ENCODE measurements around the gene SH3BP5. TPM values are rescaled to one million over a fixed set of nuclear protein-coding genes. Genes with fewer than 3 reads are reported as not detected.
A peak's percentile ranks its signal among the peaks of the same experiment; 100 is the strongest.

SH3BP5 gene
- total RNA-seq, 2 donors from 2014 or later = 5.5 to 9.3 TPM

- Histone ChIP-seq H3K4me1 (no peaks in the 10 kb centered on the region), H3K9ac (ENCODE audit: low read depth in 2 of 2, low read length in 2 of 2) (no peak overlapping the region), H3K9me3 (no peaks in the 10 kb centered on the region), H3K27me3 (no peaks in the 10 kb centered on the region), H3K36me3 (no peaks in the 10 kb centered on the region), H3K4me3 (no peak overlapping the region), H3K27ac (no peak overlapping the region)
- no peak for DNase-seq
- intact Hi-C loops (cut with DNase I) = no loop called here
- TF ChIP-seq CTCF (IDR thresholded peaks at IDR 0.05) = no peak
Measured at GRCh38 chr3:15276028-15276724, 56.2 kb downstream of the SH3BP5 start.

GRCh38 chr3:15273227-15273626, 59.2 kb downstream of the SH3BP5 start:
- intact Hi-C loops (cut with DNase I) = no loop called here
- H3K36me3 ChIP-seq = no peaks in the 10 kb centered on the region
- no peaks in the 10 kb centered on the region for H3K4me1 ChIP-seq
- no peak for DNase-seq
- no peak overlapping the region for H3K27ac ChIP-seq
- H3K9ac ChIP-seq (ENCODE audit: low read depth in 2 of 2, low read length in 2 of 2) = no peak overlapping the region
- no peak for TF ChIP-seq CTCF (IDR thresholded peaks at IDR 0.05)
- no peaks in the 10 kb centered on the region for H3K9me3 ChIP-seq
- H3K27me3 ChIP-seq = no peaks in the 10 kb centered on the region
- no peak overlapping the region for H3K4me3 ChIP-seq

GRCh38 chr3:15272426-15273196, 59.8 kb downstream of the SH3BP5 start:
- no peak for TF ChIP-seq CTCF (IDR thresholded peaks at IDR 0.05)
- no peak overlapping the region for H3K9ac ChIP-seq (ENCODE audit: low read depth in 2 of 2, low read length in 2 of 2)
- no peaks in the 10 kb centered on the region for H3K4me1 ChIP-seq
- H3K4me3 ChIP-seq = no peak overlapping the region
- no peaks in the 10 kb centered on the region for H3K36me3 ChIP-seq
- no peak for DNase-seq
- H3K27me3 ChIP-seq = no peaks in the 10 kb centered on the region
- H3K9me3 ChIP-seq = no peaks in the 10 kb centered on the region
- intact Hi-C loops (cut with DNase I) = no loop called here
- no peak overlapping the region for H3K27ac ChIP-seq

GRCh38 chr3:15271785-15272381, 60.5 kb downstream of the SH3BP5 start:
- no peak overlapping the region for H3K9ac ChIP-seq (ENCODE audit: low read depth in 2 of 2, low read length in 2 of 2)
- no peaks in the 10 kb centered on the region for H3K27me3 ChIP-seq
- no peak for TF ChIP-seq CTCF (IDR thresholded peaks at IDR 0.05)
- intact Hi-C loops (cut with DNase I) = no loop called here
- no peaks in the 10 kb centered on the region for H3K36me3 ChIP-seq
- H3K27ac ChIP-seq = no peak overlapping the region
- peak; percentile 49 for DNase-seq
- no peaks in the 10 kb centered on the region for H3K9me3 ChIP-seq
- no peaks in the 10 kb centered on the region for H3K4me1 ChIP-seq
- H3K4me3 ChIP-seq = no peak overlapping the region

GRCh38 chr3:15271030-15271429, 61.4 kb downstream of the SH3BP5 start:
- Histone ChIP-seq H3K9ac (ENCODE audit: low read depth in 2 of 2, low read length in 2 of 2) (no peak overlapping the region), H3K27ac (no peak overlapping the region), H3K36me3 (no peaks in the 10 kb centered on the region), H3K9me3 (no peaks in the 10 kb centered on the region), H3K4me1 (no peaks in the 10 kb centered on the region), H3K27me3 (no peaks in the 10 kb centered on the region), H3K4me3 (no peak overlapping the region)
- DNase-seq = no peak
- no peak for TF ChIP-seq CTCF (IDR thresholded peaks at IDR 0.05)
- intact Hi-C loops (cut with DNase I) = no loop called here
